ENCODE measurements around the gene CABP5. TPM values are rescaled to one million over a fixed set of nuclear protein-coding genes. Genes with fewer than 3 reads are reported as not detected.

The CABP5 gene
- total RNA-seq, 1 experiment from 2014 or later, result not detected

DNA sequence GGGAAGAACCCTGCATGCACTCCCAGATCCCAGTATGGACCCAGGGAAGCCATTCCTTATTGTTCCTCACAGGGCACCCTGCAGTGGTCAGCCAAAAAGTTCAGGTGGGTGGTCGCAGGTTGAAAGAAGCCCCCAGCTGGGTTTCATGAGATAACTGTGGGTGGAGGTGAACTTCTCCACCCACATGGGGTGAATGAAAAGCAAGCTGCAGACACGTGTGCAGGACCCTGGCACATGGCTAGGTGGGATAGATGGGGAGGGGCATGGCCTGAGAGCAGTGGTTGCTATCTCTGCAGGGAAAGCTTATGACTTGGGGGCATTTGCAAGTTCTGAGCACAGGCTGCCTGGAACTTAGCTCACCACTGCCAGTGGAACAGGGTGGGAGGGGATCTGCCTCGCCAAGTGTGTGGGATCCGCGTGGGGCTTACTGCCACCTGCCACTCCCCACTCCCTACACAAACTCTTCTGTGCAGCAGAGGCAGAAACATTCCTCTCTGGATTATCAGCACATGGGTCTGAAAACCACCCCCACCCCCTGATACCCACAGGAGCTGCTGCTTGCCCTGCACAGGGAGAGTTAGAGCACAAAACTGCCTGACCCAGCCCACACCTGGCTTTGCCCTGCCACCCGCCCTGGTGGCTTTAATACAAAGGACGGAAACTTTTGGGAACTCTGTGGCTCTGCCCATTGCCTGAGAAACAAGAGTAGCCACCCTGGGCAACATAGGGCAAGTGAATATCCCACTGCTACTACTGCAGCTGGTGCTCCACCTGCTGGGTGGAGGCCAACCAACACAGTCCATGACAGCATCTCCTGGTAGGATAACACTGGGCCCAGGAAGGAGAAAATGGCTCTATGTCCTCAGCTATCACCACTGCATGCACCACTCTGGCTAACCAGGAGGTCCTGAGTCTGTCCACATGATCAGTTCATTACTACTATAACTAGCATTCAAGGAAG is 42.3 kb upstream of the CABP5 start:
- Histone ChIP-seq H4K20me1 (ENCODE audit: control insufficient read depth, insufficient read depth, insufficient read length) (no peaks in the 10 kb centered on the region), H2BK120ac (ENCODE audit: low read depth, low read length, poor library complexity, severe bottlenecking) (no peak overlapping the region), H3K27ac (ENCODE audit: insufficient read length, low read depth, low read length) (no peak overlapping the region), H2AK5ac (ENCODE audit: insufficient read length, low read length) (no peak overlapping the region), H3K9me3 (ENCODE audit: control insufficient read depth, low read depth, low read length) (no peaks in the 10 kb centered on the region), H3K56ac (ENCODE audit: insufficient read length, low read depth, low read length) (no peak overlapping the region), H3K4me2 (ENCODE audit: insufficient read depth, insufficient read length, low read length) (no peak overlapping the region), H3K9ac (ENCODE audit: extremely low read depth, insufficient read length, low read length) (no peak overlapping the region), H3K27me3 (ENCODE audit: insufficient read depth, low read length) (no peaks in the 10 kb centered on the region), H3K4me1 (ENCODE audit: insufficient read depth, low read length) (no peaks in the 10 kb centered on the region; the same call in 1 of the 2 replicates), H3K79me1 (ENCODE audit: insufficient read depth, low read depth, low read length, poor library complexity, severe bottlenecking) (no peaks in the 10 kb centered on the region), H3K79me2 (ENCODE audit: insufficient read depth, low read length) (no peaks in the 10 kb centered on the region), H3K23ac (ENCODE audit: insufficient read length, low read depth, low read length) (no peak overlapping the region), H3T11ph (ENCODE audit: low read length) (no peak overlapping the region), H3K23me2 (ENCODE audit: insufficient read length, low read depth, low read length, poor library complexity, severe bottlenecking) (no peaks in the 10 kb centered on the region), H4K8ac (replicated peaks; ENCODE audit: insufficient read length, low read depth, low read length) (no peak overlapping the region), H2AFZ (ENCODE audit: low read length) (no peak overlapping the region), H3K14ac (ENCODE audit: insufficient read depth, low read length) (no peak overlapping the region), H2BK20ac (ENCODE audit: low read depth, low read length, poor library complexity, severe bottlenecking) (no peak overlapping the region), H2BK15ac (ENCODE audit: low read depth, low read length) (no peak overlapping the region), H3K4ac (ENCODE audit: low read depth, low read length) (no peak overlapping the region), H4K91ac (ENCODE audit: insufficient read length, low read depth, low read length) (no peak overlapping the region), H4K5ac (ENCODE audit: insufficient read length, low read depth, low read length) (no peak overlapping the region), H2BK12ac (ENCODE audit: insufficient read length, low read depth, low read length) (peak overlapping the region; percentile 6), H2BK5ac (ENCODE audit: insufficient read length, low read length) (no peak overlapping the region), H3K18ac (ENCODE audit: insufficient read length, low read depth, low read length) (peak overlapping the region; percentile 7)
- no peaks in the 10 kb centered on the region for H3K36me3 Mint-ChIP-seq (ENCODE audit: insufficient read depth in 1 of 3, low read depth in 3 of 3)
- no peaks in the 10 kb centered on the region; the same call in 1 of the 2 replicates for H3K27me3 Mint-ChIP-seq (ENCODE audit: low read depth)
- peaks cover 12 to 16% of the 10 kb centered on the region in 2 experiments for H3K4me1 Mint-ChIP-seq
- peak; percentile 46 for DNase-seq
- H3K9me3 Mint-ChIP-seq, result no peaks in the 10 kb centered on the region
- TF ChIP-seq, protein P1, sequence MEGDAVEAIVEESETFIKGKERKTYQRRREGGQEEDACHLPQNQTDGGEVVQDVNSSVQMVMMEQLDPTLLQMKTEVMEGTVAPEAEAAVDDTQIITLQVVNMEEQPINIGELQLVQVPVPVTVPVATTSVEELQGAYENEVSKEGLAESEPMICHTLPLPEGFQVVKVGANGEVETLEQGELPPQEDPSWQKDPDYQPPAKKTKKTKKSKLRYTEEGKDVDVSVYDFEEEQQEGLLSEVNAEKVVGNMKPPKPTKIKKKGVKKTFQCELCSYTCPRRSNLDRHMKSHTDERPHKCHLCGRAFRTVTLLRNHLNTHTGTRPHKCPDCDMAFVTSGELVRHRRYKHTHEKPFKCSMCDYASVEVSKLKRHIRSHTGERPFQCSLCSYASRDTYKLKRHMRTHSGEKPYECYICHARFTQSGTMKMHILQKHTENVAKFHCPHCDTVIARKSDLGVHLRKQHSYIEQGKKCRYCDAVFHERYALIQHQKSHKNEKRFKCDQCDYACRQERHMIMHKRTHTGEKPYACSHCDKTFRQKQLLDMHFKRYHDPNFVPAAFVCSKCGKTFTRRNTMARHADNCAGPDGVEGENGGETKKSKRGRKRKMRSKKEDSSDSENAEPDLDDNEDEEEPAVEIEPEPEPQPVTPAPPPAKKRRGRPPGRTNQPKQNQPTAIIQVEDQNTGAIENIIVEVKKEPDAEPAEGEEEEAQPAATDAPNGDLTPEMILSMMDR (conservative IDR thresholded peaks at IDR 0.05), result peak; percentile 70
- no peak overlapping the region for H3K4me3 Mint-ChIP-seq
- no peak overlapping the region; a peak in 2 of 7 replicates for H3K27ac Mint-ChIP-seq
- WGBS (ENCODE audit: extremely low coverage, insufficient read length, low lambda C conversion rate), result no CpG with 5 or more reads among the region's 7 CpGs
